Lower lobe of right lung (tissue), 2 donors: ENCODE results near the gene PPFIA4. TPM values are rescaled to one million over a fixed set of nuclear protein-coding genes. Genes with fewer than 3 reads are reported as not detected.

Experiments
- ATAC-seq, 2 donors: fragments of 200-7000 bp; cut with Tn5 transposase; one replicate each; pipeline ENCODE4 v1.9.1; 2020 to 2022; ENCODE audit warnings: mild to moderate bottlenecking in 2 of 2, moderate library complexity in 2 of 2
- DNase-seq: peaks from one replicate; pipeline ENCODE4 v3.0.0-alpha.2; 2020
- H3K27ac ChIP-seq: fragments of 200-600 bp; one replicate; pipeline ENCODE4 v1.8.0; 2022
- H3K27me3 ChIP-seq: fragments of 200-600 bp; one replicate; pipeline ENCODE4 v1.8.0; 2022; ENCODE audit warnings: low read depth
- H3K36me3 ChIP-seq: fragments of 200-600 bp; one replicate; pipeline ENCODE4 v1.8.0; 2022; ENCODE audit warnings: mild to moderate bottlenecking
- H3K4me1 ChIP-seq: fragments of 200-600 bp; one replicate; pipeline ENCODE4 v1.8.0; 2022
- H3K4me3 ChIP-seq: fragments of 200-600 bp; one replicate; pipeline ENCODE4 v1.8.0; 2022; ENCODE audit warnings: mild to moderate bottlenecking
- H3K9me3 ChIP-seq: fragments of 200-600 bp; one replicate; pipeline ENCODE4 v1.8.0; 2022
- intact Hi-C: fragments of 100-400 bp; cut with DNase I; formaldehyde crosslinking; loops from one replicate; pipeline ENCODE4 v1.11.0; 2022
- total RNA-seq: library from RNA; stranded (reverse); fragmentation: NEBNext Ultra II Directional; extraction: Animal tissue kit (Norgen Biotek cat#: 25700); gene quantifications from one replicate; pipeline ENCODE4 v1.2.1, GENCODE V29; 2021
- TF ChIP-seq, protein P1 (sequence below): fragments of 200-600 bp; IDR thresholded peaks from one replicate; pipeline ENCODE4 v1.8.0; 2022; ENCODE audit warnings: antibody characterized with exemption, mild to moderate bottlenecking
- donor health status: DM: no; HTN: yes; CAD: no; lungs with severe emphysema.

The PPFIA4 gene
- total RNA-seq, 1 donor from 2014 or later: 1.3 TPM

- TF ChIP-seq, protein P1, sequence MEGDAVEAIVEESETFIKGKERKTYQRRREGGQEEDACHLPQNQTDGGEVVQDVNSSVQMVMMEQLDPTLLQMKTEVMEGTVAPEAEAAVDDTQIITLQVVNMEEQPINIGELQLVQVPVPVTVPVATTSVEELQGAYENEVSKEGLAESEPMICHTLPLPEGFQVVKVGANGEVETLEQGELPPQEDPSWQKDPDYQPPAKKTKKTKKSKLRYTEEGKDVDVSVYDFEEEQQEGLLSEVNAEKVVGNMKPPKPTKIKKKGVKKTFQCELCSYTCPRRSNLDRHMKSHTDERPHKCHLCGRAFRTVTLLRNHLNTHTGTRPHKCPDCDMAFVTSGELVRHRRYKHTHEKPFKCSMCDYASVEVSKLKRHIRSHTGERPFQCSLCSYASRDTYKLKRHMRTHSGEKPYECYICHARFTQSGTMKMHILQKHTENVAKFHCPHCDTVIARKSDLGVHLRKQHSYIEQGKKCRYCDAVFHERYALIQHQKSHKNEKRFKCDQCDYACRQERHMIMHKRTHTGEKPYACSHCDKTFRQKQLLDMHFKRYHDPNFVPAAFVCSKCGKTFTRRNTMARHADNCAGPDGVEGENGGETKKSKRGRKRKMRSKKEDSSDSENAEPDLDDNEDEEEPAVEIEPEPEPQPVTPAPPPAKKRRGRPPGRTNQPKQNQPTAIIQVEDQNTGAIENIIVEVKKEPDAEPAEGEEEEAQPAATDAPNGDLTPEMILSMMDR: no peak
- intact Hi-C loops: no loop called here
- peaks cover 5% of the 10 kb centered on the region for H3K27me3 ChIP-seq
- no peaks in the 10 kb centered on the region for H3K36me3 ChIP-seq
- no peak overlapping the region for H3K27ac ChIP-seq
- H3K4me1 ChIP-seq: no peaks in the 10 kb centered on the region
- ATAC-seq: no peak
- no peak overlapping the region for H3K4me3 ChIP-seq
- no peak for DNase-seq
- no peaks in the 10 kb centered on the region for H3K9me3 ChIP-seq
Observed at GRCh38 chr1:203040513-203041275, 14.4 kb downstream of the PPFIA4 start.

DNA sequence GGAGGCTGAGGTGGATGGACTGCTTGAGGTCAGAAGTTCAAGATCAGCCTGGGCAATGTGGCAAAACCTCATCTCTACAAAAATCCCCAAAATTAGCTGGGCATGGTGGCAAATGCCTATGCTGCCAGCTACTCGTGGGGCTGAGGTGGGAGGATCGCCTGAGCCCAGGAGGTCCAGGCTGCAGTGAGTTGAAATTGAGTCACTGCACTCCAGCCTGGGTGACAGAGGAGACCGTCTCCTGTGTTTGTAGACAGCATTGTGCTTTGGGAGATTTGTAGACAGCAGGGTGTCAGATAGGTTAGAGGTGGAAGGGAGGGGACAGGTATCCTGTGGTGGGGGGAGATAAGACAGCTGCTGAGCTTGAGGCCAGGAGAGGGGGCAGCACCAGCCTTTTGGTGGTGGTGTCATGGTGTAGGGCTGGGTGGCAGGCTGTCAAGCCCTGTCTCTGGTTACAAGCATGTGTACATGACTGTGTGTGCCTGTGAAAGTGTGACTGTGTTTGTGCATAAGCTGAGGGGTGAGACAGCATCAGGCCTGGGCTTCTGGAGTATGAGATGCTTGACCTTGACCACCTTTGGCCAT, 15.2 kb downstream of the PPFIA4 start:
- Histone ChIP-seq H3K27ac (no peak overlapping the region), H3K9me3 (no peaks in the 10 kb centered on the region), H3K4me3 (no peak overlapping the region), H3K4me1 (no peaks in the 10 kb centered on the region), H3K27me3 (peaks cover 5% of the 10 kb centered on the region), H3K36me3 (no peaks in the 10 kb centered on the region)
- DNase-seq (no peak), ATAC-seq (no peak)
- TF ChIP-seq, protein P1: no peak
- intact Hi-C loops: no loop called here

GRCh38 chr1:203043830-203044545, 17.7 kb downstream of the PPFIA4 start:
- H3K27me3 ChIP-seq: no peaks in the 10 kb centered on the region
- ATAC-seq (no peak), DNase-seq (no peak)
- H3K4me3 ChIP-seq: no peak overlapping the region
- H3K27ac ChIP-seq: no peak overlapping the region
- intact Hi-C loops: no loop called here
- no peaks in the 10 kb centered on the region for H3K9me3 ChIP-seq
- no peaks in the 10 kb centered on the region for H3K4me1 ChIP-seq
- H3K36me3 ChIP-seq: no peaks in the 10 kb centered on the region
- TF ChIP-seq, protein P1: no peak

DNA sequence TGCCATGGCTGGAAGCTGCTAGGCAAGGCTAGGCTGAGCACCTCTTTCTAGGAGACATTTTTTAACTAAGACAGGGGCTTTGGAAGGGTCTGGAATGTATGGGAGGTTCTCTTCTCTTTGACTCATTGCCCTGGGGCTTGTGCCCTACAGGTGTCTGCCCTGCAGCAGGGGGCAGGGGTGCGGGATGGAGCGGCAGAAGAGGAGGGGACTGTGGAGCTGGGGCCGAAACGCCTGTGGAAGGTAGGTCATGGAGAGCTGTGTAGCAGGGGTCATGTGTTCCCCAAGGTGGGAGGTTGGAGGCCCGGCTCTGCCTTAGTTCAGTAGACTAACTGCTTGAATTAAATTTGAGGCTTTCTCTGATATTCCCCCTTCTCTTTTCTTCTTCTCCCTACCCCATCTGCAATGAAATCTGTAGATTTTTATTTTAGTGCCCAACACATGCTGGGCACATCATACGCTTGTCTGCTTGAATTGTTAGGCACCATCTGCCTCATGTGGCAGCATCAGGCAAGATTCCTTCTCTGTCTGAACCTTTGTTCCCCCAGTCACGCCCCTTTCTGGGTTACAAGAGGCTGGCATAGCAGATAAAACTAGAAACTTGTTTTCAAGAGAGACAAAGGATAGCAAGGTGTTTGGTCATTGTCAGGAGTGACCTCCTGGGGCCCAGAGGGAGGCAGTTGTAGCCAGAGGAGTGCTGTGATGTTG, 18.4 kb downstream of the PPFIA4 start:
- DNase-seq (no peak), ATAC-seq (no peak)
- Histone ChIP-seq H3K4me1 (no peaks in the 10 kb centered on the region), H3K27me3 (no peaks in the 10 kb centered on the region), H3K36me3 (no peaks in the 10 kb centered on the region), H3K27ac (no peak overlapping the region), H3K4me3 (no peak overlapping the region), H3K9me3 (no peaks in the 10 kb centered on the region)
- TF ChIP-seq, protein P1: no peak
- intact Hi-C loops: no loop called here

- no peaks in the 10 kb centered on the region for H3K36me3 ChIP-seq
- intact Hi-C loops: no loop called here
- no peaks in the 10 kb centered on the region for H3K27me3 ChIP-seq
- DNase-seq: no peak
- TF ChIP-seq, protein P1: no peak
- no peaks in the 10 kb centered on the region for H3K4me1 ChIP-seq
- H3K27ac ChIP-seq: no peak overlapping the region
- no peak overlapping the region for H3K4me3 ChIP-seq
- no peak for ATAC-seq
- H3K9me3 ChIP-seq: no peaks in the 10 kb centered on the region
Observed at GRCh38 chr1:203045336-203045735, 19.0 kb downstream of the PPFIA4 start.
